Esophagus muscularis mucosa (tissue), 4 donors: Measurements from ENCODE around the gene MAP1S. TPM values are rescaled to one million over a fixed set of nuclear protein-coding genes. Genes with fewer than 3 reads are reported as not detected.
A peak's percentile ranks its signal among the peaks of the same experiment; 100 is the strongest.

Experiments
- DNase-seq: peaks from one replicate; pipeline ENCODE4 v3.0.0-alpha.2; 2017; ENCODE audit errors: extremely low spot score
- H3K27ac ChIP-seq, 4 donors: fragments of 200-600 bp; sonication (generic); replicated peaks in 1 of 4; 1 replicate in 3 of 4; 2 replicates in 1 of 4; pipeline ENCODE4 v1.5.1; 2016 to 2019; ENCODE audit warnings: mild to moderate bottlenecking in 1 of 4
- H3K27me3 ChIP-seq, 4 donors: fragments of 200-600 bp; sonication (generic); one replicate each; pipeline versions ENCODE4 v1.5.1 to v1.6.0; 2016 to 2019
- H3K36me3 ChIP-seq, 4 donors: fragments of 200-600 bp; sonication (generic); one replicate each; pipeline ENCODE4 v1.5.1; 2016 to 2019
- H3K4me1 ChIP-seq, 4 donors: fragments of 200-600 bp; sonication (generic); one replicate each; pipeline ENCODE4 v1.5.1; 2016 to 2019
- H3K4me3 ChIP-seq, 4 donors: fragments of 200-600 bp; sonication (generic); 1 replicate in 2 of 4; 2 replicates in 2 of 4; pipeline ENCODE4 v1.5.1; 2016 to 2019; ENCODE audit warnings: mild to moderate bottlenecking in 4 of 4, moderate library complexity in 1 of 4
- H3K9me3 ChIP-seq, 4 donors: fragments of 200-600 bp; sonication (generic); 1 replicate in 3 of 4; 2 replicates in 1 of 4; pipeline ENCODE4 v1.5.1; 2016 to 2019
- CTCF ChIP-seq, 3 experiments: fragments of 200-600 bp in 2 of 3; fragments of 450-650 bp in 1 of 3; sonication (generic) in 2 of 3; IDR thresholded peaks; one replicate each; pipeline ENCODE4 v1.5.1; 2017 to 2019; ENCODE audit warnings: antibody characterized with exemption in 3 of 3, mild to moderate bottlenecking in 2 of 3, moderate library complexity in 1 of 3
- EP300 ChIP-seq: sonication (generic); formaldehyde crosslinking; IDR thresholded peaks from one replicate; pipeline ENCODE4 v1.6.1; 2017; ENCODE audit warnings: antibody characterized with exemption
- POLR2A ChIP-seq: fragments of 450-650 bp; IDR thresholded peaks from one replicate; pipeline ENCODE4 v1.6.1; 2017; ENCODE audit warnings: antibody characterized with exemption, moderate library complexity, mild to moderate bottlenecking, low read depth
- POLR2AphosphoS5 ChIP-seq, 2 donors: sonication (generic); formaldehyde crosslinking; IDR thresholded peaks; one replicate each; pipeline ENCODE4 v1.6.1; 2017; ENCODE audit warnings: antibody characterized with exemption in 2 of 2
- WGBS: methylation state at CpG from one replicate; pipeline ENCODE4 v1.1.5; 2018; 5-methylcytosine and 5-hydroxymethylcytosine counted together
- intact Hi-C: fragments of 100-400 bp; cut with DNase I; formaldehyde crosslinking; loops from one replicate; pipeline ENCODE4 v1.15.1; 2023
- total RNA-seq, 4 donors: library from RNA; depleted of rRNA; stranded (reverse); fragments of >200 nt; gene quantifications; one replicate each; pipeline versions ENCODE4 v1.1.0 to v1.2.1, GENCODE V29; 2016

MAP1S gene
- total RNA-seq, 4 donors from 2014 or later: 24.1 to 50.9 (median 35.9) TPM

GRCh38 chr19:17737690-17738153 lies 18.4 kb downstream of the MAP1S start:
- intact Hi-C loops: no loop called here

GRCh38 chr19:17739121-17739875 lies 20.0 kb downstream of the MAP1S start:
- peaks cover 5 to 33% (median 27%) of the 10 kb centered on the region in 4 donors for H3K36me3 ChIP-seq
- H3K4me1 ChIP-seq: no peaks in the 10 kb centered on the region
- H3K27me3 ChIP-seq: no peaks in the 10 kb centered on the region
- no peak overlapping the region for H3K27ac ChIP-seq
- WGBS: 61% methylated on average over 18 of the region's 18 CpGs
- intact Hi-C loops: no loop called here
- TF ChIP-seq POLR2AphosphoS5 (IDR thresholded peaks at IDR 0.05): no peak
- DNase-seq: no peak
- H3K4me3 ChIP-seq: no peak overlapping the region
- H3K9me3 ChIP-seq: no peaks in the 10 kb centered on the region

More at GRCh38 chr19:17737690-17738153, 18.4 kb downstream of the MAP1S start:
- no peak for DNase-seq
- Histone ChIP-seq H3K4me1 (no peaks in the 10 kb centered on the region), H3K9me3 (no peaks in the 10 kb centered on the region), H3K4me3 (no peak overlapping the region), H3K27ac (no peak overlapping the region), H3K27me3 (no peaks in the 10 kb centered on the region), H3K36me3 (peaks cover 17 to 48% (median 43%) of the 10 kb centered on the region in 4 donors)
- no peak for TF ChIP-seq POLR2A
- no peak for TF ChIP-seq EP300
- TF ChIP-seq POLR2AphosphoS5 (IDR thresholded peaks at IDR 0.05): no peak
- 82% methylated on average over 7 of the region's 7 CpGs for WGBS

- H3K27ac ChIP-seq: no peak overlapping the region
- WGBS: 98% methylated on average over 2 of the region's 2 CpGs
- no peaks in the 10 kb centered on the region for H3K27me3 ChIP-seq
- no peak for TF ChIP-seq POLR2A
- TF ChIP-seq EP300: no peak
- TF ChIP-seq POLR2AphosphoS5 (IDR thresholded peaks at IDR 0.05): no peak
- no peak for TF ChIP-seq CTCF (IDR thresholded peaks at IDR 0.05)
- peaks cover under 1 to 11% (median 6%) of the 10 kb centered on the region in 4 donors for H3K36me3 ChIP-seq
- intact Hi-C loops: no loop called here
- no peak for DNase-seq
- no peak overlapping the region for H3K4me3 ChIP-seq
- no peaks in the 10 kb centered on the region for H3K9me3 ChIP-seq
- no peaks in the 10 kb centered on the region for H3K4me1 ChIP-seq
Measured at GRCh38 chr19:17741456-17741855, 22.2 kb downstream of the MAP1S start.

GRCh38 chr19:17743874-17744580 lies 24.7 kb downstream of the MAP1S start:
- Histone ChIP-seq H3K4me3 (no peak overlapping the region), H3K4me1 (peaks cover 11 to 19% (median 15%) of the 10 kb centered on the region in 4 donors), H3K9me3 (no peaks in the 10 kb centered on the region), H3K27ac (no peak overlapping the region), H3K36me3 (no peaks in the 10 kb centered on the region), H3K27me3 (no peaks in the 10 kb centered on the region)
- TF ChIP-seq POLR2AphosphoS5 (IDR thresholded peaks at IDR 0.05) (no peak), CTCF (IDR thresholded peaks at IDR 0.05) (no peak), POLR2A (no peak), EP300 (no peak)
- intact Hi-C loops: no loop called here
- WGBS: 88% methylated on average over 6 of the region's 6 CpGs
- DNase-seq: no peak

GRCh38 chr19:17747205-17748098 lies 28.2 kb downstream of the MAP1S start:
- peak overlapping the region; percentile 50 to 64 (median 54) for H3K4me3 ChIP-seq
- no peaks in the 10 kb centered on the region for H3K9me3 ChIP-seq
- peaks cover 11 to 19% (median 15%) of the 10 kb centered on the region in 4 donors for H3K4me1 ChIP-seq
- peak; percentile 97 for DNase-seq
- intact Hi-C loops: no loop called here
- no peaks in the 10 kb centered on the region for H3K36me3 ChIP-seq
- WGBS: 15% methylated on average over 26 of the region's 75 CpGs
- no peak overlapping the region for H3K27ac ChIP-seq
- no peak for TF ChIP-seq POLR2A
- TF ChIP-seq CTCF (IDR thresholded peaks at IDR 0.05): peak in 1 of 3 experiments; percentile 28
- TF ChIP-seq EP300: no peak
- peak in 1 of 2 donors; percentile 53 for TF ChIP-seq POLR2AphosphoS5 (IDR thresholded peaks at IDR 0.05)
- H3K27me3 ChIP-seq: no peaks in the 10 kb centered on the region
